ENCODE measurements around the gene LACTBL1. TPM values are rescaled to one million over a fixed set of nuclear protein-coding genes. Genes with fewer than 3 reads are reported as not detected.

Gene LACTBL1
- total and polyA plus RNA-seq, 2 of the 8 experiments (the other 6 are each of a cell fraction or from before 2014, with no cell fraction given): not detected

- no peak for TF ChIP-seq CHD7 (IDR thresholded peaks at IDR 0.05; ENCODE audit: insufficient replicate concordance, low read length)
- no peak for TF ChIP-seq ASH2L (IDR thresholded peaks at IDR 0.05; ENCODE audit: low read length)
- TF ChIP-seq BCL11A (IDR thresholded peaks at IDR 0.05; ENCODE audit: low read depth in 2 of 2, low read length in 2 of 2): no peak
- TF ChIP-seq HDAC2 (IDR thresholded peaks at IDR 0.05; ENCODE audit: borderline replicate concordance in 1 of 2, low read depth in 2 of 2, low read length in 2 of 2): no peak
- no peak for TF ChIP-seq MAFK (IDR thresholded peaks at IDR 0.05; ENCODE audit: low read depth, low read length)
- no peak for TF ChIP-seq CHD2 (IDR thresholded peaks at IDR 0.05; ENCODE audit: low read length)
- TF ChIP-seq SIN3A (conservative IDR thresholded peaks at IDR 0.05 in 1 of 2, IDR thresholded peaks at IDR 0.05 in 1 of 2; ENCODE audit: low read depth in 1 of 2, low read length in 2 of 2): no peak
- no peak for TF ChIP-seq ZNF274 (IDR thresholded peaks at IDR 0.05; ENCODE audit: borderline replicate concordance, extremely low read depth, low read length)
These were observed 4.0 kb upstream of the LACTBL1 start (continued) for GRCh38 chr1:22976461-22977243.

Data from H1 (cell line).